GM19468 (cell line): ENCODE measurements around the gene CD40.

Experiments used
- ATAC-seq: cut with Tn5 transposase; IDR thresholded peaks from one replicate; pipeline ENCODE4 v1.9.1; 2021; ENCODE audit warnings: mild to moderate bottlenecking, moderate library complexity, moderate number of reproducible peaks; ENCODE audit not compliant: unreplicated experiment; ENCODE audit errors: extremely low read depth

CD40 gene

GRCh38 chr20:46139908-46140482, 21.9 kb downstream of the CD40 start:
- ATAC-seq: no peak

DNA sequence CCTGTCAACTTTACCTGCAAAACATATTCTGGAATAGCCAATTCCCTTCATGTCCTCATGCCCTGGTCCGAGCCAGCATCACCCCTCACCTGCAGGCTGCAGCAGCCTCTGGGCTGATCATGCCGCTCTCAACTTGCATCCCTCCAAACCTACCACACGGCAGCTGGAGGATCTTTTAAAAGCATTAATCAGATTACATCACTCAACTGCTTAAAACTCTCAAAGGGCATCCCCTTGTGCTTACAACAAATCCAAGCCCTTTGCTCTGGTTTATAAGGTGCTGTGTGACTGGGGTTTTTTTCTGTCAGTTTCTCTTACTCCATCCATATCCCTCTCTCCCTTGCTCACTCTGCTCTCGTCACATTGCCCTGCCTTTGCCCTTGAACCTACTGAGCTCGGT, 24.0 kb downstream of the CD40 start:
- ATAC-seq: no peak

- ATAC-seq: no peak
Observed at GRCh38 chr20:46144432-46145025, 26.4 kb downstream of the CD40 start.

- ATAC-seq: no peak
Observed at GRCh38 chr20:46145713-46146112, 27.6 kb downstream of the CD40 start.

DNA sequence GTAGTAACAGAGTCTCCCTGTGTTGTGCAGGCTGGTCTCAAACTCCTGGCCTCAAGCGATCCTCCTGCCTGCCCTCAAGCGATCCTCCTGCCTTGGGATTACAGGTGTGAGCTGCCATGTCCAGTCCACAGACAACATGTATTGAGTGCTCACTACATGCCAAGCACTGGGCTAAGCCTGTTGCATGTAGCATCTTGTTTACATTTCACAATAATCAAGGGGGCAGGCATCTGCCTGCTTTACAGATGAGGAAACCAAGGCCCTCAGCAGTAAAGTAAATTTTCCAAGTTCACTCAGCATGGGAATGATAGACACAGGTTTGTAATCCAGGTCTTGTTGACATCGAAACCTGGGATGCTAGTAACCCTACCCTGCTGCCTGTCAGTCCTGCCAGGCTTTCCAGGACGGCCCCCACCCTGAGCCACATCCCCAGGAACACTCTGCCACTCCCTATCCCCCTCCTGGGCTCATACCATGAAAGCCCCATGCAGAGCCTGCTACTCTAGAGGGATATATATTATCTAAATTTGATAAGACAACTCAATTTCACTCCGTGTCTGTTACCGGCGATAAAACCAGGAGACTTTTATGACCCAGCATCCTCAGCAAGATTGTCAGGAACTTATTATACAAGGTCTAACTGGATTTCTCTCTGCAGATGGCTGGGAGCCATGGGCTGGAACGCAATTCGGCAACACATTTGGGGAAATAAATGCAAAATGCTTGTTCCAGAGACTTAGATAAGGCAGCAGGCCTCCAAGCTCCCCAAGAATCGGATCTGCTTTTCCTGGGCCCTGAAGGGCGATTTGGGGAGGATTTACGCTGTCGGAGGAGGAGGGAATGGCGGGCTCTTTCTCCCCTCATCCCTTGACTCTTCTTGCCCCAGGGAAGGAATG, 30.4 kb downstream of the CD40 start:
- no peak for ATAC-seq

GRCh38 chr20:46150943-46151342, 32.8 kb downstream of the CD40 start:
- no peak for ATAC-seq

DNA sequence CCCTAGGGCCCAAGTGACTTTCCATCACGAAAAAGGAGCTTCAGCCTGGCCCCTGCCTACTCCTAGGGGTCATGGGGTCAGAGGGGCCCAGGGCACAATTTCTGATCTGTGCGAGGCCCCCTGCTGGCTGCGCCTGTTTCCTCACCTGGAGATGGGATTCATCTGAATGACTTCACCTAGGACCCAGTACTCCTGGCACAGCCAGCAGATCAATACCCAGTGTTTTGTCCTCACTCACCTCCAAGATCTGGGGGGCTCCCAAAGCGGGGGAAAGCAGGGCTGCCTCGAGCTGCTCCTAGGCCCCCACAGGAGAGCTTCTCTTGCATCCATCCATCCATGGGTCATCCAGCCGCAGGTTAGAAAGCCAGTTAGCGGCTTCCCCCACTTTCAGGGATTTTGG, 33.8 kb downstream of the CD40 start:
- ATAC-seq: no peak

DNA sequence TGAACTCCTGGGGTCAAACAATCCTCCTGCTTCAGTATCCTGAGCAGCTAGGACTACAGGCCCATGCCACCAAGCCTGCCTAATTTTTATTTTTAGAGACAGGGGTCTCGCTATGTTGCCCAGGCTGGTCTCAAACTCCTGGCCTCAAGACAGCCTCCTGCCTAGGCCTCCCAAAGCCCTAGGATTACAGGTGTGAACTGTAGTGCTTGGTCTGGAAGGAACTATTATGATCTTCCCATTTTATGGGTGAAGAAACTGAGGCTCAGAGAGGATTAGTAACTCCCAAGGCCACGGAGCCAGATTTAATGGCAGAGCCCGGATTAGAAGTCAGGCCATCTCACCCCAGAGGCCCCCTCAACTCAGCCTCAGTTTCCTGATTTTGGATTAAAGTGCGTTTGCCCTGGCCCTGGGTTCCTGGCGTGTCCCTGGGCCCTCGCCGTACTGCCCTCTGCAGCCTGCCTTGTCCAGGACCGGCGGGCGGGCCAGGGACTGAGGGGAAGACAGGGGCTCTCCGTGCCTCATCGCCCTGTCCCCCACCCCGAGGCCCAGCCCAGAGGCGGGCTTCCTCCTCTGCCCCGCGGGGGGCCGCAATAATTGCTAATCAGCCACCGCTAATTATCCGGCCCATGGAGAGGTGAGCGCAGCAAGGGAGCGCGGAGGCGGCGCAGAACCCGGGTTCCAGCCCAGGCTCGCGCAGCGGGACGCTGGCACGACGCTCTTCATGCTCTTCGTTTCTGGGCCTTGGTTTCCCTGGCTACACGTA, 34.9 kb downstream of the CD40 start:
- no peak for ATAC-seq

DNA sequence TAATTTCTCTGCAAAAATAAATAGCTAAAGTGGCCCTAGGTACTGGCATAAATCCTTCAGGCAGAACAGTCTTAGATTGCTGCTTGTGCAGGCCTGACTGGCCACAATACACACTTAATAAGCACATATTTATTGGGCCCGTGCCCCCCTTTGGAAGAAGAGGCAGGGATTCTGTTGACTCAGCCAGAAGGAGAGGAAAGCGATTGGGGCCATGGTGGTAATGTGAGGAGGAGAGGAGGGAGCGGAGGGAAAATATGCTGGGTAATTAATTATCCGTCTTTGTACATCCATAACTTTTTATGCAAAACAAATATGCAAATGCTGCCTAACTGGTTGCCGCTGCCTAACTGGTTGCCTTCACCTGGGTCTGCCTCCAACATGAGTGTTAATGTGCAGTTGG, 36.2 kb downstream of the CD40 start:
- no peak for ATAC-seq

DNA sequence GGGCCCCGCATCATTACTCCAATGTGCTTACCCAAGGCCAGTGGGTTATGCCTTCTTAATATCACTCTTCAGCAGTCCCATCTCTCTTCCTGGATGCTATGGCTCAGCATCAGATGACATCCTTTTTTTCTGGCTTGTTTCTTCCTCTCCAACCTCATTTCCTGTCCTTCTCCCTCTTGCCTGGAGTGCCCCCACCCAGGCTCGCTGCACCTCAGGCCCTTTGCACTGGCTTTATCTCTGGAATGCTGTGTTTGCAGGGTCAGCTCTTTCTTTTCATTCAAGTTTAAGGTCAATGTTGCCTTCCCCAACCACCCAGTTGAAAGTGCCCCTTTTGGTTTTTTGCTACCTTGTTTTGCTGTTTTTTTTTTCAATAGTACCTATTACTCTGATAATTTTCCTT, 36.7 kb downstream of the CD40 start:
- no peak for ATAC-seq

GRCh38 chr20:46156065-46156464, 38.0 kb downstream of the CD40 start:
- ATAC-seq: no peak

GRCh38 chr20:46157076-46157592, 39.0 kb downstream of the CD40 start:
- no peak for ATAC-seq

DNA sequence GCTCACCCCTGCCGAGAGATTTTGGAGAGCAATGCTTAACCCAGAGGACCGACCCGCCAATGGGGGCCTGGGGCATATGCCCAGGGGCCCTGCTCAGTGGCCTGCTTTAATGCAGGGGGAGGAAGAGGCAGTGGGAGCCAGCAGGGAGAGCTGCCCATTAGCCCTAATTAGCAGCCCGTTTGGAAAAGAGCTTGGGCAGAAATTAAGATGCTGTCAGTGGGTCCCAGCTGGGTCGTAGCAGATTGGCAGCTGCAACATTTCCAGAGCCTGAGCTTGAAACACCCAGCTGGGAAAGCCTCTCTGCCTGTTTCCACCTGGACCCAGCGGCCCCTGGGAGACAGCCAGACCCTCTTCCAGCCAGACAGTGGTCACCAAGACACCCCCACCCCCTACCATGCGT, 39.5 kb downstream of the CD40 start:
- ATAC-seq: no peak

GRCh38 chr20:46158476-46158987, 40.4 kb downstream of the CD40 start:
- ATAC-seq: no peak

DNA sequence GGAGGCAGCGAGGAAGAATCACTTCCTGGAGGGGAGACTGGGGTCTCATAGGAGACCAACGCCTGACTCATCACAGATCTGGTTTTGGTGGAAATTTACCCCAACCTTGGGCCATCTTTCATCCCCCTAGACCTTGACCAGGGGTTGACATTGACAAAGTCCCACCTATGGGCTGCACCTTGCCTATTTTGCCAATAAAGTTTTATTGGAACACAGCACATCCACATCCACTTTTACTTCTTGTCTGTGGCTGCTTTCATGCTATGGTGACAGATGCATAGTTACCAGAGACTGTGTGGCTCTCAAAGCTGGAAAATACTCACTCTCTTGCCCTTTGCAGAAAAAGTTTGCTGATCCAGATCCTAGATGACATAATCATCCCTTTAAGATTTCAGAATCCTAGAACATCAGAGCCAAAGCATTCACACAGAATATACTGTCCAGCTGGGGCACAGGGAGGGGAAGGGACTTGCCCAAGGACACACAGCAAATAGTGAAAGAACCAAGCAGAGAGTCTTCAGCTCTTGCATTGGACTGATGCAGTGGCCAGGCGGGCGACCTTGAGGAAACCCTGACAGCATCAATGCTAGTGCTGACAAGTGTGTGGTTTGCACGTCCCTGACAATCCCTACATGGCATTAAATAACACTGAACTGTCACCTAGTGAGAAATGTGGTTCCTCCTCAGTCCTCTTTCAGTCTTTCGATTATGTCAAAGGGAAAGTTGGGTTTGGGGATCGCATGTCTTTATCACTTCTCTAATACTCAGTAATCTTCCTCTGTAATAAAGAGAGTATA, 41.2 kb downstream of the CD40 start:
- ATAC-seq: no peak

- ATAC-seq: no peak
Observed at GRCh38 chr20:46160661-46161060, 42.5 kb downstream of the CD40 start.

GRCh38 chr20:46161921-46162320, 43.8 kb downstream of the CD40 start:
- no peak for ATAC-seq

GRCh38 chr20:46164254-46164653, 46.1 kb downstream of the CD40 start:
- no peak for ATAC-seq

- no peak for ATAC-seq
Observed at GRCh38 chr20:46167080-46167479, 49.0 kb downstream of the CD40 start.

- ATAC-seq: no peak
Observed at GRCh38 chr20:46168438-46168837, 50.3 kb downstream of the CD40 start.
